Activated naive CD8-positive, alpha-beta T cell treated with anti-CD3 and anti-CD28 coated beads for 36 hours (primary cell): ENCODE results near the gene NRXN3. TPM values are rescaled to one million over a fixed set of nuclear protein-coding genes. Genes with fewer than 3 reads are reported as not detected.

ENCODE experiments used
- DNase-seq: peaks from one replicate; pipeline ENCODE4 v3.0.0; 2021
- H3K27ac Mint-ChIP-seq: one replicate; pipeline ENCODE4 v1.8.0; 2022; ENCODE audit warnings: mild to moderate bottlenecking, moderate library complexity, mixed read lengths
- H3K27me3 Mint-ChIP-seq: one replicate; pipeline ENCODE4 v1.8.0; 2022; ENCODE audit warnings: mild to moderate bottlenecking, mixed read lengths
- H3K36me3 Mint-ChIP-seq: one replicate; pipeline ENCODE4 v1.8.0; 2021; ENCODE audit warnings: mild to moderate bottlenecking, mixed read lengths
- H3K4me1 Mint-ChIP-seq: one replicate; pipeline ENCODE4 v1.8.0; 2021; ENCODE audit warnings: mixed read lengths
- H3K4me3 Mint-ChIP-seq: one replicate; pipeline ENCODE4 v1.8.0; 2022; ENCODE audit warnings: mild to moderate bottlenecking, moderate library complexity, mixed read lengths
- H3K9me3 Mint-ChIP-seq: one replicate; pipeline ENCODE4 v1.8.0; 2022; ENCODE audit warnings: mixed read lengths
- total RNA-seq, 2 experiments: library from RNA; stranded (reverse); gene quantifications; one replicate each; pipeline ENCODE4 v1.2.3, GENCODE V29; 2021

The NRXN3 gene
- total RNA-seq, 2 experiments from 2014 or later = not detected

DNA sequence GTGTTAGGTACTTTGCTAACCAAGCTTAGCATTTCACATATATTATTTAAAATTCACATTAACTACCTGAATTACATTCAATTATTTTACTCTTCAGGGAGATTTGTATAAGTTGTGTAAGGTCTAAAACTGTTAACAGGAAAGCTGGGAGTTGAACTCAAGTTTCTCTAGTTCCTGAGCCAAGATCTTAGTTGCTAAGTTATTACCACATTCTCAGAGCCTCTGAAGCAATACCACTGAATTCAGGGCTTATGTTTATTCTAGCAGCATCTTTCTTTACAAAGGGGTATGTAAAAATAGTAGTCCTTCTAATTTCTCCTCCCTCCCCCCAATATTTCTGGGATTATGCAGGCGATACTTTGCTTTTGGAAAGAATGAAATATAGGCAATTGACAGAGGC, 1254.3 kb downstream of the NRXN3 start:
- Mint-ChIP-seq H3K36me3 (no peaks in the 10 kb centered on the region), H3K4me3 (no peak overlapping the region), H3K4me1 (no peaks in the 10 kb centered on the region), H3K27ac (no peak overlapping the region), H3K27me3 (no peaks in the 10 kb centered on the region), H3K9me3 (peaks cover 1% of the 10 kb centered on the region)
- DNase-seq = no peak

DNA sequence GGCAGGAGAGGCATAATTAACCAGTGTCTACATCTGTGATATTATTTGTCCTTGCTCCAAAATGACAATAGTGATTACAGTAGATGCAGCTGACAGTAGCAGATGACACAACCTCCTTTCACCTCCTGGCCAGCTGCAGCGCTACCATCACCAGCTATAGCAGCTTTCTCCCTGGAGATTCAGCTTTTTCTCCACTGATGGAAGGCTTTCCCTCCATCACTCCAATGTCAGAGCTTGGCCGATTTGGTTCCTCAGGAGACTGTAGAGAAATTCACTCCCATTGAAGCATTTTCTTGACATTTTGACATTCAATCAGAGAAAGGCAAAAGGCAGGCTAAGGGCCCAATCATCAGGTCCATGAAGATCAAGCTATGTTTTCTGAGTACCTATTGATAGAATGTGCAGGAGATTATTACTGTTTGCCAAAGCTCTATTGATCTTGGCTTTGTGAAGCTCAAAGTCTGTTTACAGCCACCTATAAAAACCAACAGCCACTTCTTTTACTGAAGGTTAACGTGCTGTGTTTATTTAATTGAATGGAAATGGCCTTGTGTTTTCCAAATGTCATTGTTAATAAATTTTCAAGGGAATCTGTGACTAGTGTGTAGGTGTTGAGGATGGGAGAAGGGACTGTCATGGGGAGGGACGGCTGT, 1256.1 kb downstream of the NRXN3 start:
- no peak for DNase-seq
- no peaks in the 10 kb centered on the region for H3K36me3 Mint-ChIP-seq
- no peak overlapping the region for H3K27ac Mint-ChIP-seq
- no peaks in the 10 kb centered on the region for H3K27me3 Mint-ChIP-seq
- peaks cover 1% of the 10 kb centered on the region for H3K9me3 Mint-ChIP-seq
- H3K4me1 Mint-ChIP-seq = no peaks in the 10 kb centered on the region
- H3K4me3 Mint-ChIP-seq = no peak overlapping the region

GRCh38 chr14:79432640-79433039, 1262.5 kb downstream of the NRXN3 start:
- Mint-ChIP-seq H3K27ac (no peak overlapping the region), H3K4me1 (no peaks in the 10 kb centered on the region), H3K9me3 (no peaks in the 10 kb centered on the region), H3K4me3 (no peak overlapping the region), H3K27me3 (no peaks in the 10 kb centered on the region), H3K36me3 (no peaks in the 10 kb centered on the region)
- no peak for DNase-seq

DNA sequence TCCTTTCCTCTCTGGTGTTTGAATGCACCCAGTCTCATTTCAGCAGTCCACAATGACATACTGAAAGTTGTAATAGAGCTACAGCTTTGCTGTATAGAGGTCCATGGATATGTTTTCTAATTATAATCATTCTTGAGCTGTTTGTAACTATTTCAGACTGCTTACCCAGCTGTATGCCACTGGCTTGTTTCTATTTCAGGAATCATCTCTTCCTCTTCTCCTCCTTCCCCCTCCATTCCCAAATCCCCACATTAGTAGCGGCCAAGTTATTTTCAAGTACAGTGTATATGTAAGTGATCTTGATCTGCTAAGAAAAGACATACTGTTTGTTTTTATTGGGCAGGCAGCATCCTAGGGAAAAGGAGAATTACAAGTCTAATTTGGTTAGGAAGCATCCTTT, 1266.2 kb downstream of the NRXN3 start:
- H3K4me1 Mint-ChIP-seq = no peaks in the 10 kb centered on the region
- H3K9me3 Mint-ChIP-seq = no peaks in the 10 kb centered on the region
- H3K27ac Mint-ChIP-seq = no peak overlapping the region
- DNase-seq = no peak
- H3K4me3 Mint-ChIP-seq = no peak overlapping the region
- H3K36me3 Mint-ChIP-seq = no peaks in the 10 kb centered on the region
- no peaks in the 10 kb centered on the region for H3K27me3 Mint-ChIP-seq

- no peak for DNase-seq
- no peaks in the 10 kb centered on the region for H3K4me1 Mint-ChIP-seq
- H3K4me3 Mint-ChIP-seq = no peak overlapping the region
- H3K36me3 Mint-ChIP-seq = no peaks in the 10 kb centered on the region
- H3K27ac Mint-ChIP-seq = no peak overlapping the region
- H3K27me3 Mint-ChIP-seq = no peaks in the 10 kb centered on the region
- no peaks in the 10 kb centered on the region for H3K9me3 Mint-ChIP-seq
Measured at GRCh38 chr14:79437951-79438350, 1267.8 kb downstream of the NRXN3 start.

DNA sequence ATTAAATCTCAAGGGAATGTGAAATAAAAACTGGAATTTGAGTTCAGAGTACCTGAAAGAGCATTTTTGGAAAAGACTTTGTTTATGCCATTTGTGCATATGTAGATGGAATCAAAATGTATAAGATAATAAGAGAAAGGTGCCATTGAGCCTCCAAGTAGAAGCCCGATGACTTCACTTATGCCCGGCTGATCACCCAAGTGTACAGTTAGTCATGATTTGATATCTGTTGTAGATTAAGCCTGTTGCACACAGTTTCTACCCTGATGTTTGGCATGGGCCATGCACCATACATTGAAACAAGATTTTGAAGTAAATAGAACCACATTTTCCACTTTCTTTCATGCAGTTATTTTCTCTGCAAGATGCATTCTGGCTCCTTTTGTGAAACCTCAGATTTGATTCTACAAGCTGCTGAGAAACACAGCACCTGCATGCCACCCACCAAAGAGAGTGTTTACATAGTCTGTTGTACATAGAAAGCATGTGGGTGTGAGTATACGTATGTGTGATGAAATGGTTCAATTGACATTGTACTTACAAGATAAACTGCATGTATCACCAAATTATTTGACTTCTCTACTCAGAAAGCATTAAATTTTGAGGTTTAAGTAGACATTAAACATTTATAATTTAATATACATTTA, 1268.6 kb downstream of the NRXN3 start:
- H3K27ac Mint-ChIP-seq = no peak overlapping the region
- no peaks in the 10 kb centered on the region for H3K4me1 Mint-ChIP-seq
- H3K9me3 Mint-ChIP-seq = no peaks in the 10 kb centered on the region
- no peaks in the 10 kb centered on the region for H3K27me3 Mint-ChIP-seq
- DNase-seq = no peak
- H3K4me3 Mint-ChIP-seq = no peak overlapping the region
- H3K36me3 Mint-ChIP-seq = no peaks in the 10 kb centered on the region

DNA sequence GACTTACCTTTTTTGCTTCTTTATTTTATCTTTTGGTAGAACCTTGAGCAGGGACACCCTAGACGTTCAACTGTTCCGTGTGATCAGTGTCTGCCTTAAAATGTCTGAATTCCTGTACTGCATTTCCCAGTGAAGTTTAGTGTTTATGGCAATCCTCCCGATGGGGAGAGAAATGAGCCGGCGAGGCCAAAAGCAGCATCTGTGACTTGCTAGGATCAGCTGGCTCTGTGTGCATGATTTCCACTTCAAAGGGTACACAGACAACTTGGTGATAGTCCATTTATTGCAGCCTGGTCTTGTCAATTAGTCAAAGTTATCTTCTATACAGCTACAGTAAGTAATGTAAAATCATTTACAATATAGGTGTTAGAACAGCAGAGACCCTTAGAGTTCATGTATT, 1272.6 kb downstream of the NRXN3 start:
- no peak overlapping the region for H3K4me3 Mint-ChIP-seq
- no peaks in the 10 kb centered on the region for H3K36me3 Mint-ChIP-seq
- H3K27ac Mint-ChIP-seq = no peak overlapping the region
- no peak for DNase-seq
- H3K9me3 Mint-ChIP-seq = no peaks in the 10 kb centered on the region
- no peaks in the 10 kb centered on the region for H3K4me1 Mint-ChIP-seq
- H3K27me3 Mint-ChIP-seq = peaks cover under 1% of the 10 kb centered on the region

DNA sequence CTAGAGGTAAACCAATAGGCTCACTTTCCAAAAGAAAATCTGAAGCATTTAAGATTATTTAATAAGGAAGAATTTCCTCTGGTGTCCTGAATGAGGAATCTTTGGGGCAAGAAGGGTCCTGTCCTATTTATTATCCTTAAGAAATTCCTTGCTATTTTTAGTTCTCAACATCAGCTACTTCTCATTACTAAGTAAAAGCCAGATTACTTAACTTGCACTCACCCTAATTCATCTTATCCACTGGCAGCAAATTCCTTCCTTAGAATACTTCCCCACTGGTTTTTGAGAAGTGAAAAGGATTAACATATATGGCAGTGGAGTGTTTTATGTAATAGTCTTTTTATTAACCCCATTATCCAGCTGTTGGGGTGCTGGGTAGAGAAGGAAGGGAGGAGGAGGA, 1273.4 kb downstream of the NRXN3 start:
- no peaks in the 10 kb centered on the region for H3K4me1 Mint-ChIP-seq
- H3K27ac Mint-ChIP-seq = no peak overlapping the region
- H3K27me3 Mint-ChIP-seq = peaks cover 4% of the 10 kb centered on the region
- no peak overlapping the region for H3K4me3 Mint-ChIP-seq
- no peaks in the 10 kb centered on the region for H3K9me3 Mint-ChIP-seq
- no peaks in the 10 kb centered on the region for H3K36me3 Mint-ChIP-seq
- DNase-seq = no peak

- Mint-ChIP-seq H3K4me1 (no peaks in the 10 kb centered on the region), H3K4me3 (no peak overlapping the region), H3K36me3 (no peaks in the 10 kb centered on the region), H3K27ac (no peak overlapping the region), H3K27me3 (peaks cover 4% of the 10 kb centered on the region), H3K9me3 (no peaks in the 10 kb centered on the region)
- DNase-seq = no peak
Measured at GRCh38 chr14:79448960-79449359, 1278.8 kb downstream of the NRXN3 start.

GRCh38 chr14:79451601-79452000, 1281.4 kb downstream of the NRXN3 start:
- Mint-ChIP-seq H3K36me3 (no peaks in the 10 kb centered on the region), H3K4me1 (no peaks in the 10 kb centered on the region), H3K9me3 (no peaks in the 10 kb centered on the region), H3K27me3 (peaks cover 4% of the 10 kb centered on the region), H3K27ac (no peak overlapping the region), H3K4me3 (no peak overlapping the region)
- DNase-seq = no peak

- no peak overlapping the region for H3K27ac Mint-ChIP-seq
- no peak overlapping the region for H3K4me3 Mint-ChIP-seq
- DNase-seq = no peak
- no peaks in the 10 kb centered on the region for H3K4me1 Mint-ChIP-seq
- H3K27me3 Mint-ChIP-seq = no peaks in the 10 kb centered on the region
- no peaks in the 10 kb centered on the region for H3K9me3 Mint-ChIP-seq
- H3K36me3 Mint-ChIP-seq = no peaks in the 10 kb centered on the region
Measured at GRCh38 chr14:79453276-79453675, 1283.1 kb downstream of the NRXN3 start.

DNA sequence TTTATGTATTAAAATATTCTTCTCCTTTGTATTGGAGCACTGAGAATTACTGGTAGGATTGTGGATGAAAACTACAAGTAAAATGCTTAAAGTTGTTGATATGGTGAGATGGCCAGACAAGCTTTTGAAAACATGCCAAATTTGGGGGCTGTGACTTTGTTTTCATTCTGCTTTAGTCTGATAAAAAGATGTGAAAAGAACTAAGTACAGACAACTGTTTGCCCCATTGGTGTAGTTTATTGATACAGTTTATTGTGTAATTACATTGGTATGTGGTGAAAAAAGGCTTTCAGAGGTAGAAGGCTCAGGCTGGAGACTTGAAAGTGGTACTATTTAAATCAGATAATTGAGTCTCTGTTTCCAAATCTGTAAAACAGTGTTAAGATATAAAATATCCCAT, 1294.3 kb downstream of the NRXN3 start:
- no peak for DNase-seq
- Mint-ChIP-seq H3K36me3 (no peaks in the 10 kb centered on the region), H3K27me3 (no peaks in the 10 kb centered on the region), H3K4me3 (no peak overlapping the region), H3K27ac (no peak overlapping the region), H3K4me1 (no peaks in the 10 kb centered on the region), H3K9me3 (no peaks in the 10 kb centered on the region)

- H3K4me1 Mint-ChIP-seq = no peaks in the 10 kb centered on the region
- no peak for DNase-seq
Measured at GRCh38 chr14:79465651-79466050, 1295.5 kb downstream of the NRXN3 start.

DNA sequence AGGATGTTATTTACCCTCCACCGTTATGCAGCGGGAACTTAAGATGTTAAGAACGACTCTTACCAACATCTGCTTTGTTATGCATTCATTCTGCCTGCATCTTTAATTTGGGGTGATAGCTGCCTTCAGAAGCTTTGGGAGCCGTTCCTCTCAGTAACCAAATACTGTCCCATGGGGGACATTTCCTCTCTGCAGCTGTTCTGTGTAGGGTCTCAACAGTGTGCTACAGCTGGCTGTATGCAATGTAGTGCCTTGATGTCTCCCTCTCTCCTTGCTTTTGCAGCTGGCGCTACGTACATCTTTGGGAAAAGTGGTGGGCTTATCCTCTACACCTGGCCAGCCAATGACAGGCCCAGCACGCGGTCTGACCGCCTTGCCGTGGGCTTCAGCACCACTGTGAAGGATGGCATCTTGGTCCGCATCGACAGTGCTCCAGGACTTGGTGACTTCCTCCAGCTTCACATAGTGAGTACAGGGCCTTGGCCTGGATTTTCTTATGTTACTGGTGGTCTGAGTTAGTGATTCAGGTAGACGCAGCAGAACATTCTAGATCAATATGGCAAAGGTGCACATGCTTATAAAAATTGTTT, 1296.9 kb downstream of the NRXN3 start:
- H3K27me3 Mint-ChIP-seq = no peaks in the 10 kb centered on the region
- H3K36me3 Mint-ChIP-seq = no peaks in the 10 kb centered on the region
- no peaks in the 10 kb centered on the region for H3K4me1 Mint-ChIP-seq
- H3K9me3 Mint-ChIP-seq = no peaks in the 10 kb centered on the region
- no peak for DNase-seq
- H3K27ac Mint-ChIP-seq = no peak overlapping the region
- no peak overlapping the region for H3K4me3 Mint-ChIP-seq

More at GRCh38 chr14:79465651-79466050, 1295.5 kb downstream of the NRXN3 start:
- Mint-ChIP-seq H3K36me3 (no peaks in the 10 kb centered on the region), H3K27ac (no peak overlapping the region), H3K27me3 (no peaks in the 10 kb centered on the region), H3K4me3 (no peak overlapping the region), H3K9me3 (no peaks in the 10 kb centered on the region)

GRCh38 chr14:79467835-79468234, 1297.7 kb downstream of the NRXN3 start:
- Mint-ChIP-seq H3K27me3 (no peaks in the 10 kb centered on the region), H3K36me3 (no peaks in the 10 kb centered on the region), H3K4me1 (no peaks in the 10 kb centered on the region), H3K4me3 (no peak overlapping the region), H3K27ac (no peak overlapping the region), H3K9me3 (no peaks in the 10 kb centered on the region)
- DNase-seq = no peak

DNA sequence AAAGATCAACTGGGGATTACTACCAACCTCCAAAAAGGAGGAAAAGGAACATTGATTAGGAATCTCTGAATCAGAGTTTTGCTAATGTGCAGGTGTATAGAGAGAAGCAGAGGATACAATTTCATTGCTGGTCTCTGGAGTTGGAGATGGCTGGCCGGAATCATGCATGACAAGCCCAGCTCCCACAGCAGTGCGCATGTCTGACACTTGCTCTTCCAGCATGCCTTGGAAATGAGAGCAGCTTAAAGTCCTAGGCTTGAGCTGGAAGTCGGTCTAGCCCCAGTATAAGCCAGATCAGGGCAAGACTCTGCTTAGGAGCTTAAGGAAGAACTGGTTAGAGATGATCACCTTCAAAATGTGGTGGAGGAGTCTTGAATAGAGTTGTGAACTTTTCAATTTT, 1298.3 kb downstream of the NRXN3 start:
- no peaks in the 10 kb centered on the region for H3K36me3 Mint-ChIP-seq

More for the DNA sequence above, 1298.3 kb downstream of the NRXN3 start:
- Mint-ChIP-seq H3K9me3 (no peaks in the 10 kb centered on the region), H3K27me3 (no peaks in the 10 kb centered on the region), H3K27ac (no peak overlapping the region), H3K4me1 (no peaks in the 10 kb centered on the region), H3K4me3 (no peak overlapping the region)
- DNase-seq = no peak
